Calu3 (cell line): Measurements from ENCODE around the gene SLC22A23. TPM values are rescaled to one million over a fixed set of nuclear protein-coding genes. Genes with fewer than 3 reads are reported as not detected.

Experiments
- BruUV-seq: library from RNA; stranded (reverse); fragments of 400-500 nt; replicated peaks from 2 replicates; lab custom pipeline; 2021; lab: Mats Ljungman, UMichigan
- CTCF ChIA-PET: fragments of 300-600 bp; sonication (Branson Sonifier 250); formaldehyde crosslinking; loops from one replicate; lab custom pipeline; 2022; ENCODE audit warnings: antibody characterized with exemption; lab: Charles Lee
- DNase-seq: peaks from one replicate; pipeline ENCODE4 v3.0.0; 2022
- H3K27ac Mint-ChIP-seq: one replicate; pipeline ENCODE4 v1.8.0; 2022; ENCODE audit warnings: mixed read lengths; ENCODE audit not compliant: unreplicated experiment
- H3K27me3 Mint-ChIP-seq: one replicate; pipeline ENCODE4 v1.8.0; 2022; ENCODE audit warnings: mixed read lengths; ENCODE audit not compliant: unreplicated experiment
- H3K36me3 Mint-ChIP-seq: one replicate; pipeline ENCODE4 v1.8.0; 2022; ENCODE audit warnings: mild to moderate bottlenecking, moderate library complexity, mixed read lengths; ENCODE audit not compliant: insufficient read depth, unreplicated experiment
- H3K4me1 Mint-ChIP-seq: one replicate; pipeline ENCODE4 v1.8.0; 2022; ENCODE audit warnings: mild to moderate bottlenecking, low read depth, mixed read lengths; ENCODE audit not compliant: unreplicated experiment
- H3K4me3 Mint-ChIP-seq: one replicate; pipeline ENCODE4 v1.8.0; 2022; ENCODE audit warnings: mild to moderate bottlenecking, low read depth, moderate library complexity, mixed read lengths; ENCODE audit not compliant: unreplicated experiment
- H3K9me3 Mint-ChIP-seq: one replicate; pipeline ENCODE4 v1.8.0; 2022; ENCODE audit warnings: low read depth, mixed read lengths; ENCODE audit not compliant: unreplicated experiment
- intact Hi-C: fragments of 100-400 bp; cut with micrococcal nuclease; formaldehyde crosslinking; loops from one replicate; pipeline ENCODE4 v1.10.0; 2022; ENCODE audit not compliant: unreplicated experiment
- total RNA-seq: library from RNA; stranded (reverse); gene quantifications from 2 replicates; pipeline ENCODE4 v1.2.3, GENCODE V29; 2022
- TF ChIP-seq, protein P1 (sequence below): fragments of 200-600 bp; IDR thresholded peaks from one replicate; pipeline ENCODE4 v1.8.0; 2022; ENCODE audit warnings: antibody characterized with exemption; ENCODE audit not compliant: unreplicated experiment

The SLC22A23 gene
- total RNA-seq, 1 experiment from 2014 or later, result 3.9 TPM

- no peak for DNase-seq
- H3K27ac Mint-ChIP-seq, result no peak overlapping the region
- no peak overlapping the region for H3K4me3 Mint-ChIP-seq
- H3K36me3 Mint-ChIP-seq, result peaks cover 5% of the 10 kb centered on the region
- intact Hi-C loops, result no loop called here
- peaks cover 14% of the 10 kb centered on the region for H3K9me3 Mint-ChIP-seq
- no TSS peak for BruUV-seq
- CTCF ChIA-PET, result no interaction called here
- H3K27me3 Mint-ChIP-seq, result peaks cover 75% of the 10 kb centered on the region
- H3K4me1 Mint-ChIP-seq, result no peaks in the 10 kb centered on the region
- TF ChIP-seq, protein P1, sequence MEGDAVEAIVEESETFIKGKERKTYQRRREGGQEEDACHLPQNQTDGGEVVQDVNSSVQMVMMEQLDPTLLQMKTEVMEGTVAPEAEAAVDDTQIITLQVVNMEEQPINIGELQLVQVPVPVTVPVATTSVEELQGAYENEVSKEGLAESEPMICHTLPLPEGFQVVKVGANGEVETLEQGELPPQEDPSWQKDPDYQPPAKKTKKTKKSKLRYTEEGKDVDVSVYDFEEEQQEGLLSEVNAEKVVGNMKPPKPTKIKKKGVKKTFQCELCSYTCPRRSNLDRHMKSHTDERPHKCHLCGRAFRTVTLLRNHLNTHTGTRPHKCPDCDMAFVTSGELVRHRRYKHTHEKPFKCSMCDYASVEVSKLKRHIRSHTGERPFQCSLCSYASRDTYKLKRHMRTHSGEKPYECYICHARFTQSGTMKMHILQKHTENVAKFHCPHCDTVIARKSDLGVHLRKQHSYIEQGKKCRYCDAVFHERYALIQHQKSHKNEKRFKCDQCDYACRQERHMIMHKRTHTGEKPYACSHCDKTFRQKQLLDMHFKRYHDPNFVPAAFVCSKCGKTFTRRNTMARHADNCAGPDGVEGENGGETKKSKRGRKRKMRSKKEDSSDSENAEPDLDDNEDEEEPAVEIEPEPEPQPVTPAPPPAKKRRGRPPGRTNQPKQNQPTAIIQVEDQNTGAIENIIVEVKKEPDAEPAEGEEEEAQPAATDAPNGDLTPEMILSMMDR, result no peak
These were observed 26.0 kb upstream of the SLC22A23 start for GRCh38 chr6:3482869-3483268.

DNA sequence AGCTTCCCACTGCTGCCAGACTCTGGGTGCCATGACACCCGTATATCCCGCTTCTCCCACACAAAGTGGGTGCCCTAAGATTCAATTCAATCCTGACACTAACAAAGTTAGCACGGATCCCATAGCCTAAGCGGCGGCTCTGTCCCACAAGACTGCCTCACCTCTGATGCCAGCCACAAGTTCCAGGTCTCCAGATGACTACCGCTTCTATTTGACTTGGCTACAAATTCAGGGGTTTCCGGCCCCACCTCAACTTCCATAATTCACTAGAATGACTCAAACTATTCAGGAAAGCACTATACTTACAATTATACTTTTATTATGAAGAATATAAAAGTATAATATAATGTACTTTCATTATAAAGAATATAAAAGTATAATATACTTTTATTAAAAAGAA is 24.8 kb upstream of the SLC22A23 start:
- CTCF ChIA-PET, result no interaction called here
- Mint-ChIP-seq H3K36me3 (peaks cover 5% of the 10 kb centered on the region), H3K27ac (no peak overlapping the region), H3K4me1 (no peaks in the 10 kb centered on the region), H3K27me3 (peaks cover 69% of the 10 kb centered on the region), H3K9me3 (peaks cover 14% of the 10 kb centered on the region), H3K4me3 (no peak overlapping the region)
- TF ChIP-seq, protein P1, result no peak
- BruUV-seq, result no TSS peak
- intact Hi-C loops, result no loop called here
- DNase-seq, result no peak

DNA sequence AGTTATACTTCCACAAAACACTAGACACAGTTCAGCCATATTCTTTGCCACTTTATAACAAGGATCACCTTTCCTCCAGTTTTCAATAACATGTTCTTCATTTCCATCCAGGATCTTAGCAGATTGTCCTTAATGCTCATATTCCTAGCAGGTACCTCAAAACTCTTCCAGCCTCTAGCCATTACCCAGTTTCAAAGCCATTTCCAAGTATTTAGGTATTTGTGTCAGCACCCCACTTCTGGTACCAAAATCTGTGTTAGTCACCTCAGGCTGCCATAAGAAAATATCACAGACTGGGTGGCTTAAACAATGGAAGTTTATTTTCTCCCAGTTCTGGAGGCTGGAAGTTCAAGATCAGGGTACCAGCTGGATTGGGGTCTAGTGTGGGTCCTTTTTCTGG is 23.2 kb upstream of the SLC22A23 start:
- CTCF ChIA-PET, result no interaction called here
- Mint-ChIP-seq H3K27me3 (peaks cover 61% of the 10 kb centered on the region), H3K36me3 (peaks cover 5% of the 10 kb centered on the region), H3K4me3 (no peak overlapping the region), H3K27ac (no peak overlapping the region), H3K9me3 (peaks cover 14% of the 10 kb centered on the region), H3K4me1 (no peaks in the 10 kb centered on the region)
- TF ChIP-seq, protein P1, result no peak
- intact Hi-C loops, result no loop called here
- no TSS peak for BruUV-seq
- DNase-seq, result no peak

GRCh38 chr6:3473773-3474172 is 16.9 kb upstream of the SLC22A23 start:
- no peak for DNase-seq
- no TSS peak for BruUV-seq
- TF ChIP-seq, protein P1, result no peak
- H3K27ac Mint-ChIP-seq, result no peak overlapping the region
- no peaks in the 10 kb centered on the region for H3K36me3 Mint-ChIP-seq
- no peaks in the 10 kb centered on the region for H3K9me3 Mint-ChIP-seq
- intact Hi-C loops, result no loop called here
- no peaks in the 10 kb centered on the region for H3K4me1 Mint-ChIP-seq
- CTCF ChIA-PET, result no interaction called here
- peaks cover 35% of the 10 kb centered on the region for H3K27me3 Mint-ChIP-seq
- H3K4me3 Mint-ChIP-seq, result no peak overlapping the region
